Esophagus squamous epithelium (tissue), 4 donors: ENCODE results near the gene NOX3.

Experiments
- POLR2A ChIP-seq, 4 donors: fragments of 450-650 bp; IDR thresholded peaks; one replicate each; pipeline ENCODE4 v1.6.1; 2017; ENCODE audit warnings: antibody characterized with exemption in 4 of 4, mild to moderate bottlenecking in 4 of 4, moderate library complexity in 3 of 4
- TF ChIP-seq, protein P1 (sequence below), 6 experiments: fragments of 450-650 bp in 4 of 6; fragments of 200-600 bp in 2 of 6; sonication (generic) in 2 of 6; IDR thresholded peaks; one replicate each; pipeline ENCODE4 v1.5.1; 2016 to 2019; ENCODE audit warnings: antibody characterized with exemption in 6 of 6, mild to moderate bottlenecking in 4 of 6, moderate library complexity in 4 of 6

DNA sequence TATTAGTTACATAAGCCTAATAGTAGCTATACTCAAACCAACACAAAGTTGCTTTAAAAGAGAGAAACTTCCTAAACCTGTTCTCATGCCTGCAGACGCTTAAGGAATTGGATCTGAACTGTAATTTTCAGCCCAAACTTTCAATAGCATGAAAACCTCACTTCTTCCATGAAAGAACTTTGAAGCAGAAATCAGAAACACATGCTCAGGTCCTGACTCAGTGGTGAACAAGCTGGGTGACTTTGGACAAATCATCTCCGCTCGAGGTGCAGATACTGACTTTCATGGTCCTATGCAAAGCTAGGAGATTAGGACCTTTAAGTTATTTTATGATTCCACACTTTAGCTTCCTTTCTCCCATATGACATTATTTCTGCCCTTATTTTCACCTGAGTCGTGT lies 36.5 kb downstream of the NOX3 start:
- TF ChIP-seq, protein P1, sequence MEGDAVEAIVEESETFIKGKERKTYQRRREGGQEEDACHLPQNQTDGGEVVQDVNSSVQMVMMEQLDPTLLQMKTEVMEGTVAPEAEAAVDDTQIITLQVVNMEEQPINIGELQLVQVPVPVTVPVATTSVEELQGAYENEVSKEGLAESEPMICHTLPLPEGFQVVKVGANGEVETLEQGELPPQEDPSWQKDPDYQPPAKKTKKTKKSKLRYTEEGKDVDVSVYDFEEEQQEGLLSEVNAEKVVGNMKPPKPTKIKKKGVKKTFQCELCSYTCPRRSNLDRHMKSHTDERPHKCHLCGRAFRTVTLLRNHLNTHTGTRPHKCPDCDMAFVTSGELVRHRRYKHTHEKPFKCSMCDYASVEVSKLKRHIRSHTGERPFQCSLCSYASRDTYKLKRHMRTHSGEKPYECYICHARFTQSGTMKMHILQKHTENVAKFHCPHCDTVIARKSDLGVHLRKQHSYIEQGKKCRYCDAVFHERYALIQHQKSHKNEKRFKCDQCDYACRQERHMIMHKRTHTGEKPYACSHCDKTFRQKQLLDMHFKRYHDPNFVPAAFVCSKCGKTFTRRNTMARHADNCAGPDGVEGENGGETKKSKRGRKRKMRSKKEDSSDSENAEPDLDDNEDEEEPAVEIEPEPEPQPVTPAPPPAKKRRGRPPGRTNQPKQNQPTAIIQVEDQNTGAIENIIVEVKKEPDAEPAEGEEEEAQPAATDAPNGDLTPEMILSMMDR (IDR thresholded peaks at IDR 0.05), result no peak
- TF ChIP-seq POLR2A (IDR thresholded peaks at IDR 0.05), result no peak
